Hematopoietic multipotent progenitor cell treated with erythropoietin and hydrocortisone succinate and interleukin-3 and kit ligand, for 6 days (in vitro differentiated cells): ENCODE data around the gene N4BP2L1.
A peak's percentile ranks its signal among the peaks of the same experiment; 100 is the strongest.

ENCODE experiments used
- DNase-seq: peaks from one replicate; pipeline ENCODE4 v3.0.0-alpha.2; 2015

N4BP2L1 gene

GRCh38 chr13:32427852-32428580, at the start of gene N4BP2L1:
Gene N4BP2L1 (minus strand): TSS chr13:32428130. CDS start chr13:32428082, 48 bp downstream.
- peak; percentile 87 for DNase-seq

- DNase-seq: no peak
Measured at GRCh38 chr13:32476892-32477291, 49.0 kb upstream of the N4BP2L1 start.

- no peak for DNase-seq
Measured at GRCh38 chr13:32476021-32476731, 48.2 kb upstream of the N4BP2L1 start.

- DNase-seq: no peak
Measured at GRCh38 chr13:32474999-32475792, 47.3 kb upstream of the N4BP2L1 start.

GRCh38 chr13:32473650-32474049, 45.7 kb upstream of the N4BP2L1 start:
- peak; percentile 43 for DNase-seq

GRCh38 chr13:32472194-32472621, 44.3 kb upstream of the N4BP2L1 start:
- DNase-seq: peak; percentile 35

- DNase-seq: peak; percentile 77
Measured at GRCh38 chr13:32471187-32471922, 43.4 kb upstream of the N4BP2L1 start.

GRCh38 chr13:32468502-32469142, 40.7 kb upstream of the N4BP2L1 start:
- DNase-seq: peak; percentile 77

- no peak for DNase-seq
Measured at GRCh38 chr13:32456591-32456990, 28.7 kb upstream of the N4BP2L1 start.

- DNase-seq: no peak
Measured at GRCh38 chr13:32455594-32455903, 27.6 kb upstream of the N4BP2L1 start.

GRCh38 chr13:32454886-32455593, 27.1 kb upstream of the N4BP2L1 start:
- DNase-seq: no peak

GRCh38 chr13:32453981-32454380, 26.1 kb upstream of the N4BP2L1 start:
- no peak for DNase-seq

- DNase-seq: no peak
Measured at GRCh38 chr13:32448972-32449371, 21.0 kb upstream of the N4BP2L1 start.

GRCh38 chr13:32447894-32448623, 20.1 kb upstream of the N4BP2L1 start:
- DNase-seq: no peak

- DNase-seq: no peak
Measured at GRCh38 chr13:32446773-32447465, 19.0 kb upstream of the N4BP2L1 start.

- no peak for DNase-seq
Measured at GRCh38 chr13:32446220-32446619, 18.3 kb upstream of the N4BP2L1 start.

GRCh38 chr13:32445461-32445860, 17.5 kb upstream of the N4BP2L1 start:
- DNase-seq: no peak

GRCh38 chr13:32443111-32443510, 15.2 kb upstream of the N4BP2L1 start:
- peak; percentile 81 for DNase-seq

- no peak for DNase-seq
Measured at GRCh38 chr13:32438871-32439270, 10.9 kb upstream of the N4BP2L1 start.

GRCh38 chr13:32432856-32433255, 4.9 kb upstream of the N4BP2L1 start:
- DNase-seq: peak; percentile 41
